ENCODE data around the gene PDZD2. TPM values are rescaled to one million over a fixed set of nuclear protein-coding genes. Genes with fewer than 3 reads are reported as not detected.

Gene PDZD2
- total RNA-seq, 1 experiment from 2014 or later: 0.37 TPM

DNA sequence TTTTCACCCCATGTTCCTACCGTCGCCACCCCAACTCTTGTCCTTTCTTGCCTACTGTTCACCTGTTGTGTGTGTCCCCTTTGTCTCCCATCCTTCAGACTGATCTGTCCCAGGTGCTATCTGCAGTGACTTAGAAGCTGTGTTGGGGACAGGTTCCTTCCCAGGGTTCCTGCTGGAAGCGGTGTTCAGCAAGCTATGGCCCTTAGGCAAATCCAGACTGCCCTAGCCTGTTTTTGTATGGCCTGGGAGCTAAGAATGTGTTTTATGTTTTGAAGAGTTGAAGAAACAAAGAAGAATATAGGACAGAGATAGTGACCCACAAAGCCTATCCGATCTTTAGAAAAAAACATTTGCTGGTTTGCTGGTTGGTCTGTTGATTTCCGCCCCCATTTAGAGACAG lies 298.8 kb downstream of the PDZD2 start:
- Histone ChIP-seq H3K4me2 (ENCODE audit: low read length) (no peak overlapping the region), H3K4me1 (ENCODE audit: control insufficient read depth in 1 of 2, insufficient read depth in 2 of 2, low read length in 2 of 2) (no peaks in the 10 kb centered on the region), H3K36me3 (ENCODE audit: control insufficient read depth in 1 of 2, insufficient read depth in 2 of 2, low read length in 2 of 2) (no peaks in the 10 kb centered on the region), H3K9ac (ENCODE audit: low read length) (no peak overlapping the region), H2AFZ (ENCODE audit: low read depth, low read length, poor library complexity, severe bottlenecking) (no peak overlapping the region), H3K4me3 (replicated peaks in 1 of 2; ENCODE audit: low read depth in 1 of 2, low read length in 2 of 2) (no peak overlapping the region), H3K9me2 (ENCODE audit: insufficient read depth) (no peaks in the 10 kb centered on the region), H3K79me2 (ENCODE audit: insufficient read depth, low read length) (no peaks in the 10 kb centered on the region), H3K9me3 (ENCODE audit: control insufficient read depth in 1 of 2, insufficient read depth in 1 of 2, low read depth in 1 of 2, low read length in 2 of 2) (no peaks in the 10 kb centered on the region), H3K27me3 (ENCODE audit: insufficient read depth, low read length) (no peaks in the 10 kb centered on the region), H3K27ac (ENCODE audit: low read depth, low read length) (no peak overlapping the region), H4K20me1 (ENCODE audit: insufficient read depth) (no peaks in the 10 kb centered on the region)
- ChIA-PET CTCF (interaction anchor here (1.0 kb wide), 1 partner anchor 9 kb away, joined by 3 read pairs; no protein-coding TSS in a partner anchor), RAD21 (ENCODE audit: low non-redundant PET in 1 of 2, low total read pairs in 2 of 2, uncharacterized antibody in 2 of 2, unreplicated experiment in 2 of 2) (no interaction called here), POLR2A (no interaction called here)
- DNase-seq (ENCODE audit: low read depth, low spot score) (no peak), ATAC-seq (no peak)
- BruUV-seq (replicated peaks): no TSS peak
- TF ChIP-seq SRF (IDR thresholded peaks at IDR 0.05; ENCODE audit: low read depth): no peak
- TF ChIP-seq SP1 (IDR thresholded peaks at IDR 0.05; ENCODE audit: low read depth): no peak
- TF ChIP-seq, protein P1, sequence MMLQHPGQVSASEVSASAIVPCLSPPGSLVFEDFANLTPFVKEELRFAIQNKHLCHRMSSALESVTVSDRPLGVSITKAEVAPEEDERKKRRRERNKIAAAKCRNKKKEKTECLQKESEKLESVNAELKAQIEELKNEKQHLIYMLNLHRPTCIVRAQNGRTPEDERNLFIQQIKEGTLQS (IDR thresholded peaks at IDR 0.05): no peak
- no peak for TF ChIP-seq ZFX (IDR thresholded peaks at IDR 0.05)
- no peak for TF ChIP-seq JUND (IDR thresholded peaks at IDR 0.05)
- no peak for TF ChIP-seq FOSL1 (IDR thresholded peaks at IDR 0.05; ENCODE audit: low read depth)
- TF ChIP-seq, protein P2, sequence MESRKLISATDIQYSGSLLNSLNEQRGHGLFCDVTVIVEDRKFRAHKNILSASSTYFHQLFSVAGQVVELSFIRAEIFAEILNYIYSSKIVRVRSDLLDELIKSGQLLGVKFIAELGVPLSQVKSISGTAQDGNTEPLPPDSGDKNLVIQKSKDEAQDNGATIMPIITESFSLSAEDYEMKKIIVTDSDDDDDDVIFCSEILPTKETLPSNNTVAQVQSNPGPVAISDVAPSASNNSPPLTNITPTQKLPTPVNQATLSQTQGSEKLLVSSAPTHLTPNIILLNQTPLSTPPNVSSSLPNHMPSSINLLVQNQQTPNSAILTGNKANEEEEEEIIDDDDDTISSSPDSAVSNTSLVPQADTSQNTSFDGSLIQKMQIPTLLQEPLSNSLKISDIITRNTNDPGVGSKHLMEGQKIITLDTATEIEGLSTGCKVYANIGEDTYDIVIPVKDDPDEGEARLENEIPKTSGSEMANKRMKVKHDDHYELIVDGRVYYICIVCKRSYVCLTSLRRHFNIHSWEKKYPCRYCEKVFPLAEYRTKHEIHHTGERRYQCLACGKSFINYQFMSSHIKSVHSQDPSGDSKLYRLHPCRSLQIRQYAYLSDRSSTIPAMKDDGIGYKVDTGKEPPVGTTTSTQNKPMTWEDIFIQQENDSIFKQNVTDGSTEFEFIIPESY (IDR thresholded peaks at IDR 0.05; ENCODE audit: extremely low read depth, insufficient replicate concordance, low read length): no peak
- TF ChIP-seq EZH2 (IDR thresholded peaks at IDR 0.05): no peak
- no peak for TF ChIP-seq CEBPB (IDR thresholded peaks at IDR 0.05; ENCODE audit: low read depth)
- TF ChIP-seq, protein P3, sequence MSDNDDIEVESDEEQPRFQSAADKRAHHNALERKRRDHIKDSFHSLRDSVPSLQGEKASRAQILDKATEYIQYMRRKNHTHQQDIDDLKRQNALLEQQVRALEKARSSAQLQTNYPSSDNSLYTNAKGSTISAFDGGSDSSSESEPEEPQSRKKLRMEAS (IDR thresholded peaks at IDR 0.05): no peak
- TF ChIP-seq ELF1 (IDR thresholded peaks at IDR 0.05; ENCODE audit: borderline replicate concordance, low read depth): no peak
- no peak for TF ChIP-seq EGR1 (IDR thresholded peaks at IDR 0.05; ENCODE audit: low read depth)
- no peak for TF ChIP-seq ZNF274 (IDR thresholded peaks at IDR 0.05; ENCODE audit: low read depth, low read length)
- TF ChIP-seq TCF7L2 (IDR thresholded peaks at IDR 0.05; ENCODE audit: borderline replicate concordance, extremely low read depth, insufficient read depth, insufficient read length): no peak
- TF ChIP-seq, protein P4, sequence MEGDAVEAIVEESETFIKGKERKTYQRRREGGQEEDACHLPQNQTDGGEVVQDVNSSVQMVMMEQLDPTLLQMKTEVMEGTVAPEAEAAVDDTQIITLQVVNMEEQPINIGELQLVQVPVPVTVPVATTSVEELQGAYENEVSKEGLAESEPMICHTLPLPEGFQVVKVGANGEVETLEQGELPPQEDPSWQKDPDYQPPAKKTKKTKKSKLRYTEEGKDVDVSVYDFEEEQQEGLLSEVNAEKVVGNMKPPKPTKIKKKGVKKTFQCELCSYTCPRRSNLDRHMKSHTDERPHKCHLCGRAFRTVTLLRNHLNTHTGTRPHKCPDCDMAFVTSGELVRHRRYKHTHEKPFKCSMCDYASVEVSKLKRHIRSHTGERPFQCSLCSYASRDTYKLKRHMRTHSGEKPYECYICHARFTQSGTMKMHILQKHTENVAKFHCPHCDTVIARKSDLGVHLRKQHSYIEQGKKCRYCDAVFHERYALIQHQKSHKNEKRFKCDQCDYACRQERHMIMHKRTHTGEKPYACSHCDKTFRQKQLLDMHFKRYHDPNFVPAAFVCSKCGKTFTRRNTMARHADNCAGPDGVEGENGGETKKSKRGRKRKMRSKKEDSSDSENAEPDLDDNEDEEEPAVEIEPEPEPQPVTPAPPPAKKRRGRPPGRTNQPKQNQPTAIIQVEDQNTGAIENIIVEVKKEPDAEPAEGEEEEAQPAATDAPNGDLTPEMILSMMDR (IDR thresholded peaks at IDR 0.05 in 2 of 3, conservative IDR thresholded peaks at IDR 0.05 in 1 of 3; ENCODE audit: borderline replicate concordance in 1 of 3, insufficient read depth in 1 of 3, low read depth in 2 of 3, low read length in 2 of 3): no peak
- no peak for TF ChIP-seq POLR2A (IDR thresholded peaks at IDR 0.05; ENCODE audit: borderline replicate concordance, extremely low read depth, insufficient read depth, insufficient read length)
- intact Hi-C loops (cut with micrococcal nuclease): no loop called here
